Psoas muscle (tissue), 8 donors: Measurements from ENCODE around the gene FBXW11. TPM values are rescaled to one million over a fixed set of nuclear protein-coding genes. Genes with fewer than 3 reads are reported as not detected.
"Not testable (repeated sequence)": the region's sequence is repeated elsewhere in the genome, so short reads cannot be mapped to it uniquely, and the experiment has no call there.

Experiments
- ATAC-seq, 4 donors: fragments of 200-7000 bp; cut with Tn5 transposase; one replicate each; pipeline ENCODE4 v1.9.1; 2020; ENCODE audit warnings: moderate library complexity in 3 of 4, mild to moderate bottlenecking in 2 of 4
- DNase-seq, 2 donors: peaks; one replicate each; pipeline ENCODE4 v3.0.0-alpha.2; 2020
- H3K27ac ChIP-seq: fragments of 200-600 bp; one replicate; pipeline ENCODE4 v1.8.0; 2022
- H3K27me3 ChIP-seq, 3 donors: fragments of 200-600 bp in 1 of 3; one replicate each; pipeline versions ENCODE4 v1.6.1 to v1.8.0; 2013 to 2022; ENCODE audit warnings: low read length in 2 of 3, mild to moderate bottlenecking in 2 of 3, moderate library complexity in 1 of 3; ENCODE audit not compliant: insufficient read depth in 3 of 3
- H3K36me3 ChIP-seq, 2 donors: fragments of 200-600 bp in 1 of 2; one replicate each; pipeline versions ENCODE4 v1.6.1 to v1.8.0; 2013 to 2022; ENCODE audit warnings: low read depth in 1 of 2, mild to moderate bottlenecking in 1 of 2, moderate library complexity in 1 of 2; ENCODE audit not compliant: insufficient read depth in 1 of 2
- H3K4me1 ChIP-seq: fragments of 200-600 bp; one replicate; pipeline ENCODE4 v1.8.0; 2022
- H3K4me3 ChIP-seq: fragments of 200-600 bp; one replicate; pipeline ENCODE4 v1.8.0; 2022; ENCODE audit warnings: mild to moderate bottlenecking
- H3K9me3 ChIP-seq: fragments of 200-600 bp; one replicate; pipeline ENCODE4 v1.8.0; 2022
- CTCF ChIP-seq: fragments of 200-600 bp; IDR thresholded peaks from one replicate; pipeline ENCODE4 v1.8.0; 2022; ENCODE audit warnings: antibody characterized with exemption
- WGBS, 3 donors: extraction: QIAGEN DNeasy Blood & Tissue Kit; methylation state at CpG; one replicate each; pipeline versions ENCODE4 v1.1.6 to v1.1.7; 2013; 5-methylcytosine and 5-hydroxymethylcytosine counted together
- intact Hi-C, 2 donors: fragments of 100-400 bp; cut with DNase I; formaldehyde crosslinking; loops; one replicate each; pipeline versions ENCODE4 v1.11.0 to v1.14.2; 2022
- polyA plus RNA-seq, 3 donors: library from polyadenylated mRNA; stranded (reverse); fragments of 200-250 nt; gene quantifications; one replicate each; pipeline ENCODE4 v1.2.3, GENCODE V29; 2013
- total RNA-seq, 4 donors: library from RNA; stranded (reverse); fragmentation: NEBNext Ultra II Directional in 2 of 4; extraction: Animal tissue kit (Norgen Biotek cat#: 25700) in 2 of 4; gene quantifications; one replicate each; pipeline versions ENCODE4 v1.2.1 to v1.2.4, GENCODE V29; 2021 to 2023
- donor health status: healthy with polysubstance abuse.
- donor health status: DM: no; HTN: no; CAD: no; lungs with moderate emphysema.
- donor health status: Bipolar disorder and iron deficiency.
- donor health status: healthy.
- donor health status: DM: yes; HTN: yes; CAD: no.
- donor health status: DM: no; HTN: no; CAD: no.
- donor health status: DM: no; HTN: no; CAD: no.
- donor health status: DM: yes; HTN: yes; CAD: no.

FBXW11 gene
- total and polyA plus RNA-seq, 7 donors, result 14.7 to 62.8 (median 50.1) TPM

GRCh38 chr5:171895081-171895480 lies 111.4 kb downstream of the FBXW11 start:
- no peaks in the 10 kb centered on the region for H3K9me3 ChIP-seq
- H3K27me3 ChIP-seq, result no peaks in the 10 kb centered on the region
- TF ChIP-seq CTCF, result no peak
- peaks cover 5 to 22% of the 10 kb centered on the region in 2 donors for H3K36me3 ChIP-seq
- ATAC-seq (no peak), DNase-seq (no peak)
- no peak overlapping the region for H3K27ac ChIP-seq
- peaks cover 13% of the 10 kb centered on the region for H3K4me1 ChIP-seq
- intact Hi-C loops, result no loop called here
- no peak overlapping the region for H3K4me3 ChIP-seq
- 78 to 88% (median 87%) methylated on average over 2 of the region's 2 CpGs for WGBS, 3 donors

- H3K4me1 ChIP-seq, result peaks cover 13% of the 10 kb centered on the region
- no peak overlapping the region for H3K27ac ChIP-seq
- ATAC-seq (peak; percentile 89 to 96 (median 92)), DNase-seq (no peak)
- intact Hi-C loops, result no loop called here
- WGBS, 3 donors, result 45 to 57% (median 49%) methylated on average over 4 of the region's 4 CpGs
- H3K27me3 ChIP-seq, result no peaks in the 10 kb centered on the region
- H3K4me3 ChIP-seq, result no peak overlapping the region
- H3K9me3 ChIP-seq, result no peaks in the 10 kb centered on the region
- H3K36me3 ChIP-seq, result peaks cover 5 to 22% of the 10 kb centered on the region in 2 donors
- no peak for TF ChIP-seq CTCF
These were observed 113.0 kb downstream of the FBXW11 start for GRCh38 chr5:171893290-171893886.

GRCh38 chr5:171891595-171891994 lies 114.8 kb downstream of the FBXW11 start:
- H3K36me3 ChIP-seq, result peaks cover 2 to 26% of the 10 kb centered on the region in 2 donors
- H3K4me3 ChIP-seq, result no peak overlapping the region
- no peaks in the 10 kb centered on the region for H3K9me3 ChIP-seq
- intact Hi-C loops, result no loop called here
- H3K27ac ChIP-seq, result no peak overlapping the region
- WGBS, 3 donors, result 77 to 79% (median 78%) methylated on average over 6 of the region's 6 CpGs
- no peak for DNase-seq
- peaks cover 13% of the 10 kb centered on the region for H3K4me1 ChIP-seq
- H3K27me3 ChIP-seq, result no peaks in the 10 kb centered on the region
- no peak for TF ChIP-seq CTCF
- no peak for ATAC-seq

- Histone ChIP-seq H3K27me3 (no peaks in the 10 kb centered on the region), H3K9me3 (no peaks in the 10 kb centered on the region), H3K4me3 (no peak overlapping the region), H3K36me3 (peaks cover 2 to 26% of the 10 kb centered on the region in 2 donors), H3K4me1 (peaks cover 13% of the 10 kb centered on the region), H3K27ac (no peak overlapping the region)
- DNase-seq, result no peak
- intact Hi-C loops, result no loop called here
- ATAC-seq, result no peak
- no peak for TF ChIP-seq CTCF
- WGBS, 3 donors, result 93 to 95% (median 94%) methylated on average over 4 of the region's 4 CpGs
These were observed 115.3 kb downstream of the FBXW11 start for GRCh38 chr5:171891150-171891549.

- WGBS, 3 donors, result 68 to 80% (median 74%) methylated on average over 3 of the region's 3 CpGs
These were observed 118.4 kb downstream of the FBXW11 start for GRCh38 chr5:171888051-171888481.

GRCh38 chr5:171886037-171886436 lies 120.4 kb downstream of the FBXW11 start:
- intact Hi-C loops, H3K4me1 ChIP-seq, H3K9me3 ChIP-seq, H3K4me3 ChIP-seq, DNase-seq, ATAC-seq, H3K27ac ChIP-seq, H3K27me3 ChIP-seq: not testable (repeated sequence)
- H3K36me3 ChIP-seq, result peaks cover 0 to 21% of the 10 kb centered on the region in 2 donors
- 100% methylated on average over 1 of the region's 2 CpGs; no CpG with 5 or more reads in 2 of the 3 donors for WGBS, 3 donors

More at GRCh38 chr5:171888051-171888481, 118.4 kb downstream of the FBXW11 start:
- Histone ChIP-seq H3K9me3 (no peaks in the 10 kb centered on the region), H3K27me3 (no peaks in the 10 kb centered on the region), H3K36me3 (peaks cover 0 to 26% of the 10 kb centered on the region in 2 donors), H3K27ac (no peak overlapping the region), H3K4me3 (no peak overlapping the region), H3K4me1 (peaks cover 7% of the 10 kb centered on the region)
- TF ChIP-seq CTCF, result no peak
- intact Hi-C loops, result no loop called here
- no peak for ATAC-seq
- DNase-seq, result no peak
